Middle frontal gyrus (tissue), 1 donor: Measurements from ENCODE around the gene RAB31.

Experiments used
- DNase-seq: peaks from one replicate; pipeline ENCODE4 v3.0.0-alpha.2; 2015; ENCODE audit warnings: low spot score; ENCODE audit errors: extremely low spot score

The RAB31 gene

DNA sequence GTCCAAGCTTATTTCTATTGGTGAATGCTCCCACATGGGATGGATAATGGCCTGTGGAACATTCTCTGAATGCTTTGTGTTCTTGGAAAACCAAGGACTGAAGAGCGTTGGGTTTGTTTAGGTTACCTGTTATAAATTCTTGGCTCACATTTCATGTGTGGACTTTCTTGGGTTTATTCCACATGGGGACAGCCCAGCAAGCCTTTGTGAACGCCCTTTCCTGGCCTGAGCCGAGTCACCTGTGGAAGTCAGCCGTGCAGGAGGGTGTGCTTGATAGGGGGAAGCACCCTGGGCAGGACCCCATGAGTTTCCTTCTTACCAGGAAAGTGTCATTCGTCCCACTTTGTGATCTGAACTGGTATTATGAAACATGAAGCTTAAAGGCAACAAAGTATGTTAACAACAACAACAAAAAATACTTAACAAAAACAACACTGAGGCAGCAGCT, 4.1 kb downstream of the RAB31 start:
- no peak for DNase-seq

DNA sequence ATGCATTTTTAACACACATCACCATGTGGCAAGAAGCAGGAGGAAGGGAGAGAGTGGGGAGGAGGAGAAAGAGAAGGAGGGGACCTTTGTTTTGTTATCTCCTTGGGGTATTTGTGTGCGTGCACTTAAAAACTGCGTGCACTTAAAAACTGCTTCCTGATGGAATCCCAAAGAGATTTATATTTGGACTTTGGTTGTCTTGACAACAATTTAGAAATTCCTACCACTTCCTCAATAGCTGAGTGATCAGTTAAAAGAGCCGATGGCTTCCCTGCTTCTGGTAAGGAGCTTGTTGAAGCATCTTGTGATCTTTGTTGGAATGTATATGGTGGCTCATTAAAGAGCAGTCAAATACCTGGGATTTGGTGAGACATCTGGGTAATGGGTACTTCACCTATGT, 4.5 kb downstream of the RAB31 start:
- no peak for DNase-seq

DNA sequence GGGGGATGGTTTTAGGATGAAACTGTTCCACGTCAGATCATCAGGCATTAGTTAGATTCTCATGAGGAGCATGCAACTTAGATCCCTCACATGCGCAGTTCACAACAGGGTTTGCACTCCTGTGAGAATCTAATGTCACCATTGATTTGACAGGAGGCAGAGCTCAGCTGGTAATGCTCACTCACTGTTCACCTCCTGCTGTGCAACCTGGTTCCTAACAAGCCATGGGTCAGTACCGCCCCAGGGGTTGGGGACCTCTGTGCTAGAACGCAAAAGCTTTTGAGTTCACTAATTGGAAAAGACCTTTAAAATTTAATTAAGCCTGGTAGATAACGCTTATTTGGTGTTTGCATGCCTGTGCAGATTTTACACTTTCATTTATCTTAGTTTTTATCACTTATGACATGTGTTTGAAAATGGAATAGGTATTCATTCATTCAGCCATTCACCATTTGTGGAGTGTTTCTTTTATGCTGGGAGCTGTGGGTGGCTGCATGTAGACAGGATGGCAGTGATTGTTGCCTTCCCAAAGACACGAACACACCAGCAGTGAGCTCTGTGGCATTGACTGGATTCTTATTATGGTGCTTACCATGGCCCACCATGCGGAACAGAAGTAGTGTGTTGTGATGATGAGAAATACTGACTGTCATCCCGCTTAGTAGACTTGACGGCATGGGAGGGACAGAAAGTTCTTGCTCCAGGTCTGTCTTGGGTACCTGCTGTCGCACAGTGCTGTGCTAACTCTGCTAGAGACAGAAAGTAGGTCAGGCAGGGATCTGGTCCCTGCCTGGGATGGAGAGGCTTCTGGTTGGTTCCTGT, 6.4 kb downstream of the RAB31 start:
- no peak for DNase-seq

DNA sequence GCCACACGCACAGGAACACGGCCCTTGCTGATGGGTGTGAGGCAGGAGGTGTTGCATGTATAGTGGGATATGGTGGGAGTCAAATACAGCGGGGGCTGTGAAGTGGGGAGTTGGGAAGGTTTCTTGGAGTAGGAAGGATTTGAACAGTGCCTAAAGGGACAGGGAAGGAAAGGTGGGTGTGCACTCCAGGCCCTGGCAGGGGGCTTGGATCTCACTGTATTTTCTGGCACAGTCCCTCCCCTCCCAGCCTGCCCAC, 6.9 kb downstream of the RAB31 start:
- no peak for DNase-seq

- DNase-seq = no peak
Measured at GRCh38 chr18:9715978-9716774, 8.1 kb downstream of the RAB31 start.

GRCh38 chr18:9716780-9717563, 8.9 kb downstream of the RAB31 start:
- no peak for DNase-seq

GRCh38 chr18:9719421-9719981, 11.4 kb downstream of the RAB31 start:
- no peak for DNase-seq

DNA sequence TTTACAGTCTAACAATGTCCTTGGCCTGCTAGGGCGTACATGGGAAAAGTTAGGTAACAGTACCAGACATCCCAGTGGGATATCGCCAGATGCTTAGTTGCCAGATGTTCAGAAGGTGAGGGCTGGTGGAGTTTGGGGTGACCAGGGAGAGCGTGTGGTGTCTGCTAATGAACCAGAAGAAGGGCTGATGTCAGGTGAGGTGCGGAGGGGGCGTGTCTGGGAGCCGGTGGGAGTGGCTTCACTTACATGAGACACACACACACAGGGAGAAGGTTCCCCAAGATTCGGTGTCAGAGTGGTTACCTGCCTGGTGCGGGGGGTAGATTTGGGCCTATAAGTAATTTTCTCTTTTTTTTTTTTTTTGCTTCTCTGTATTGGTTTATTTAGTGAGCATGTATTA, 12.2 kb downstream of the RAB31 start:
- DNase-seq = no peak

DNA sequence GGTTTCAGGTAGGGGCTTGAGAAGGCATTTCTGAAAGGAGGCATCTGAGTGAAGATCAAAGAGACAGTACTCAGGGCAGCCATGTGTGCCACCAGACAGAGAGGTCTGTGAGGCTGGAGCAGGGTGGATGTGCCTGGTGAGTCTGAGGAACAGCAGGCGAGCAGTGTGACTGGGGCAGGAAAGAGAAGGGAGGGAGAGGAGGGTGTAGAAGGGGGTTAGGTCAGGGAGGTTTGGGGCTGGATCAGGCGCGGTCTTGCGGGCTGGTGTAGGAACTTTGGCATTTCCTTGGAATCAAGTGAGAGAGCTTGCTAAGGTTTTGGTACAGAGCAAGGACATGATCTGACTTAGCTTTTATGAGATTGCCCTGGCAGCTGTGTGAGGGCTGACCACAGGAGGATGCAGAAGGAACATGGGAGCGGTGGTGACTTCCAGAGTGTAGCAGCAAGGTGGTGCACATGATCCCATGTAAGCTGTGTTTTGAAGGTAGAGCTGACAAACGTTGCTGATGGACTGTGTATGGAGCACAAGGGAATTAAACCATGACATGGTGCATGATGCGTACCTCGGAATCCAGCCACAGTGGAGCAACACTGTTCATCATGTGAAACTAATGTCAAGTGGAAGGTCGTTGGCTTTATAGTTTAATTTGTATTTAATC, 13.9 kb downstream of the RAB31 start:
- DNase-seq = no peak

DNA sequence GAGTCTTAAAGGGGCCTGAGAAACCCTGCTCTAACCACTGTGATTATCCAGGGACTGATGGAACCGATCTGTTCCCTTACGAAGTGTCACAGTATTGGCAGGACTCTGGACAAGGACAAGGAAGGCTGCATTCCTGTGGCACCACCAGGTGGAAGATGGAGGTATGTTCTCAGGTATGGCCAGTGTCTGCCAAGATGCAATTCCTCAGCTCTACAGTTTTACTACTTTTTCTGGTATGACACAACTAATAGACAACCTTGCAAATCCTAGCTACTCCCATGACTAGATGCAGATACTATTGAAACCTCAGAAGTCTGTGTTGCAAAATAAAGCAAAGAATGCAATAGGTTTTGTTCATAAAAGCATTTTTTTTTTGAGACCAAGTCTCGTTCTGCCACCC, 14.6 kb downstream of the RAB31 start:
- no peak for DNase-seq

DNA sequence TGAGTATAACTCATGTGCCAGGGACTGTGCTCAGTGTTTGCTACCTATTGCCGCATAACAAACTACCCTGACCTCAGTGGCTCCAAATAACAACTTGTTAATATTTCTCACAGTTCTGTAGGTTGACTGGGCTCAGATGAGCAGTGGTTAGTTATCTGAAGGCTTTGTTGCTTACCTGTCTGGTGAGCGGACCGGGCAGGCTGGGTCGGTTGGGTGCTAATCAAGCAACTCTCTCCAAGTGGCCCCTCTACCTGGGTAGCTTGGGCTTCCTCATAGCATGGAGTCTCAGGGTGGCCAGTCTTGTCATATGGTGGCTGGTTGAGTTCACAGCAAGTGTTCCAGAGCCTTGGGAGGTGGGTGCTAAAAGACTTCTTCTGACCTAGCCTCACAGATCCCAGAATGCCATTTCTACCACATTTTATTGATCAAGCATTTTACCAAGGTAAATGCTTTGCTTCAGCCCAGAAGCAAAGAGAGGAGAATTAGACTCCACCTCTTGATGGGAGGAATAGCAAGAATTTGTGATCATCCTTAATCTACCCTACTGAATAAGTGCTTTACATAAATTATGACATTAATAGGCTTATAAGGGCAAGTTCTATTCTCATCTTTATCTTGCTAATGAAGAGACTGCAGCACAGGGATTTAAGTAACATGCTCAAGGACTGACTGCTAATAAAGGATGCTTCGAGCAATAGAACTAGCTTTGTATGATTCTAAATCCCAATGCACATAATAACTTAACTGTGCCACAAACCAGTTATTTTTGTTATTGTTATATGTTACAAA, 16.9 kb downstream of the RAB31 start:
- no peak for DNase-seq

GRCh38 chr18:9726175-9726574, 18.1 kb downstream of the RAB31 start:
- no peak for DNase-seq

DNA sequence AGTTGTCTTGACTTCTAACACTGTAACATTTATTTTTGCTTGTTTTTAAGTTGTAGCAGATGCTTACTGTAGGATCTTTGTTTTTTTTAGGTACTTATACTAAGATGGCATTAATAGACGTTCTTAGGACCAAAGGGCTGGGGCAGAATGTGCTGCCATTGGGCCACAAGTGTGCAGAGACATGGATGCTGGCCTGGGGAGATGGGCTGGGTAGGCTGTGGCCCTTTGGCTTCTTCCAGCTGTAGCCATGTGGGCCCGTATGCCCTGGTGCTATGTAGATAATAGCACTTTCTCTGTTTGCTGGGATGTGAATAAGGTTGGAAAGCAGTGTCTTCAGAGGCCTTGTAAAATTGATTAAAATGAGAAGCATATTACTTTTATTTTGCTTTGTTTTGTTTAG, 18.8 kb downstream of the RAB31 start:
- DNase-seq = no peak

DNA sequence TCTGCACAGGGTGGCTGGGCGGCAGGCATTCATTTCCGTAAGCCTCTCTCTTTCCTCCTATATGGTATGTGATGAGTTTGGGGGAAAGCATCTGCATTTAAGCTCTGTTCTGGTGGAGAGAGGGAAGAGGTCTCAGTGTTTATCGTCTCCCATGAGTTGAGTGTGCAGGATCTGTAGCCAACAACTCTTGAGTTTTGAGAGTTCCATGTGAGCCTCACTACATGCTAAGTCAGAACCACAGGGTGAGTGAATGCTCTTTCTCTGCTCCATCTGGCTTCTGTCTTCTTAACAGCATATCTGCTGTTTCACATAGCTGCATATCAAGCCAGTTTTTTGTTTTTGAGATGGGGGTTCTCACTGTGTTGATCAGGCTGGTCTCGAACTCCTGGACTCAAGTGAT, 22.7 kb downstream of the RAB31 start:
- no peak for DNase-seq

DNA sequence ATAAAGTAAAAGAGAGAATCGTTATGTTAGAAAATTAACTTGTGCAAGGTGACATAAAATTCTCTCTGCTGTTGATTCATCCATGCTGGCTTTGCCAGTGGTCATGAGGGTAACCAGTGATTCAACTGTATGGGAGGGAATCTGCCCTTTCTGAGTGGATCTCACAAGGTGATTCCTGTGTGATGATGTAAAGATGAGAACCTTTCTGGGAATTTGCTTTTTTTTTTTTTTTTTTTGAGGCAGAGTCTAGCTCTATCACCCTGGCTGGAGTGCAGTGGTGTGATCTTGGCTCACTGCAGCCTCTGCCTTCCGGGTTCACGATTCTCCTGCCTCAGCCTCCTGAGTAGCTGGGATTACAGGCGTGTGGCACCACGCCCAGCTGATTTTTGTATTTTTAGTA, 23.3 kb downstream of the RAB31 start:
- no peak for DNase-seq

DNA sequence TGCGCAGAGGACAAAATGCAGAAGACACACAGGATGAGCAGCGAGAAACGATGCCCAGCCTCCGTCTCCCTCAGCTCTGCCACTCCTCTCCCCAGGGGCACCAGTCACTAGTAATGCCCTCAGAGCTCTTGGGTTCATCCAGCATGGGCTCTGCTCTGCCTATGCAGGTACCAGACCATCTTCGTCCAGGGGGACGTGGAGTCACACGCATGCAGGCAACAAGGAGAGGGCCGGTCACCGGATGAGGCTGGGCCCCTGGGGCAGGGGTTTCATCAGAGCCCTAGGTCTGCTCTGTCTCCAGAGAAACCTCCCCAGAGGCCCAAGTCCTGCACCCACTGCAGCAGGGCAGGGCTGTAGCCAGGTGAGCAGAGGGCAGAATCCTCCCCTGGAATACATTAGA, 23.9 kb downstream of the RAB31 start:
- no peak for DNase-seq

- DNase-seq = no peak
Measured at GRCh38 chr18:9734189-9734588, 26.1 kb downstream of the RAB31 start.

DNA sequence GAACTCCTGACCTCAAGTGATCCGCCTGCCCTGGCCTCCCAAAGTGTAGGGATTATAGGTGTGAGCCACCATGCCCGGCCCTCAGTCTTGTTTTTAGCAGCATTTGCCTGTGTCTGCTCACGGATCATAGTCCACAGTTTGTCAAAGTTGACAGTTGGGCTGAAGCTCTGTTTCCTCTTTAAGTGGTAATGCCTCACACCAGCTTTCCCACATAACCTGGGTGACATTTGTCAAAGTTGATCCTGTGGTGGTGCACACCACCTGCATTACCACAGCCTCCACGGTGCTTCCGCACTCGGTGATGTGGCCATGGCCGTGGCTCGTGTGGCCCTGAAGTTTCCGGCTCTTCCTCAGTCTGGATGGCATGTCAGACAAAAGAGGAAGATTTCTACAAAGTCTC, 27.1 kb downstream of the RAB31 start:
- DNase-seq = no peak

GRCh38 chr18:9735879-9736278, 27.8 kb downstream of the RAB31 start:
- no peak for DNase-seq

DNA sequence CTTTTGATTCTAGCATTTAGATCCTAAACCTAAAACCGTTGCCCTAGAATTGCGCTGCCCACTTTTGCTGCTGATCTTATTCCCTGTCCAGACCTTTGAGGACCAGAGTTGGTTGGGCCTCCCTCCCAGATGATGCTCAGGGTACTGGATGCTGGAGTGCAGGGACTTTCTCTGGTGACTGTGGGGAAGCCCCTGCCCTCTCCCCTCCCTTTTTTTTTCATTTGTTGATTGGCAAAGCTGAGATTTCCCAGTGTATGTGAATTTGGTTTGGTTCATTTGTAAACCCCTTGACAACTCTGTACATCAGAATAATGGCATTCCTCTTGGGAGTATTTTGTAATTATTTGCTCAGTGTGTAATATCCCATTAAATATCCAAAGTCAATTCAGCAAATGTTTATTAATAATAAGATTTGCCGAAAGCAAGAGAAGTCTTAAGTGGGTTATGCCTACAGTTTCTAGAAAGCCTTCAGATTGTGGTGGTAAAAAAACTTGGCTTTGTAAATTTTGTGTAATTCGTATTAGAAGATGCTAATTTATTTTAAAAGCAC, 28.3 kb downstream of the RAB31 start:
- DNase-seq = no peak
